Measurements from ENCODE around the gene EDIL3.

Gene EDIL3

GRCh38 chr5:84383816-84384603 lies 670 bp downstream of the EDIL3 start:
- DNase-seq (ENCODE audit: low spot score), result peak; percentile 10
- TF ChIP-seq CTCF (IDR thresholded peaks at IDR 0.05; ENCODE audit: extremely low read depth, missing control alignments), result no peak

- no peak for TF ChIP-seq CTCF (IDR thresholded peaks at IDR 0.05; ENCODE audit: extremely low read depth, missing control alignments)
- peak; percentile 6 for DNase-seq (ENCODE audit: low spot score)
These were observed 1.3 kb downstream of the EDIL3 start for GRCh38 chr5:84383296-84383815.

GRCh38 chr5:84382363-84383295 lies 2.1 kb downstream of the EDIL3 start:
- no peak for DNase-seq (ENCODE audit: low spot score)
- TF ChIP-seq CTCF (IDR thresholded peaks at IDR 0.05; ENCODE audit: extremely low read depth, missing control alignments), result no peak

GRCh38 chr5:84381502-84382362 lies 2.9 kb downstream of the EDIL3 start:
- DNase-seq (ENCODE audit: low spot score), result no peak

GRCh38 chr5:84379749-84380148 lies 4.9 kb downstream of the EDIL3 start:
- no peak for TF ChIP-seq CTCF (IDR thresholded peaks at IDR 0.05; ENCODE audit: extremely low read depth, missing control alignments)
- no peak for DNase-seq (ENCODE audit: low spot score)

More at GRCh38 chr5:84381502-84382362, 2.9 kb downstream of the EDIL3 start:
- TF ChIP-seq CTCF (IDR thresholded peaks at IDR 0.05; ENCODE audit: extremely low read depth, missing control alignments), result no peak

GRCh38 chr5:84378961-84379360 lies 5.7 kb downstream of the EDIL3 start:
- no peak for TF ChIP-seq CTCF (IDR thresholded peaks at IDR 0.05; ENCODE audit: extremely low read depth, missing control alignments)
- DNase-seq (ENCODE audit: low spot score), result no peak

Data from GM20000 (cell line).